Esophagus squamous epithelium (tissue), 5 donors: ENCODE data around the gene RELCH. TPM values are rescaled to one million over a fixed set of nuclear protein-coding genes. Genes with fewer than 3 reads are reported as not detected.
"Not testable (repeated sequence)": the region's sequence is repeated elsewhere in the genome, so short reads cannot be mapped to it uniquely, and the experiment has no call there.

Source experiments
- DNase-seq: peaks from one replicate; lab custom pipeline; 2025; lab: John Stamatoyannopoulos, UW
- H3K27ac ChIP-seq, 4 donors: fragments of 200-600 bp; sonication (generic); one replicate each; pipeline ENCODE4 v1.5.1; 2016 to 2019; ENCODE audit warnings: mild to moderate bottlenecking in 1 of 4
- H3K27me3 ChIP-seq, 4 donors: fragments of 200-600 bp; sonication (generic); 1 replicate in 3 of 4; 2 replicates in 1 of 4; pipeline versions ENCODE4 v1.5.1 to v1.6.0; 2017 to 2021; ENCODE audit warnings: antibody characterized with exemption in 1 of 4
- H3K36me3 ChIP-seq, 3 donors: fragments of 200-600 bp; sonication (generic); one replicate each; pipeline ENCODE4 v1.5.1; 2016 to 2019
- H3K4me1 ChIP-seq, 3 donors: fragments of 200-600 bp; sonication (generic); one replicate each; pipeline ENCODE4 v1.5.1; 2017 to 2019
- H3K4me3 ChIP-seq, 4 donors: fragments of 200-600 bp; sonication (generic); 1 replicate in 3 of 4; 2 replicates in 1 of 4; pipeline ENCODE4 v1.5.1; 2016 to 2019; ENCODE audit warnings: mild to moderate bottlenecking in 2 of 4, moderate library complexity in 1 of 4
- H3K9me3 ChIP-seq, 3 donors: fragments of 200-600 bp; sonication (generic); one replicate each; pipeline ENCODE4 v1.5.1; 2016 to 2019
- CTCF ChIP-seq, 6 experiments: fragments of 450-650 bp in 4 of 6; fragments of 200-600 bp in 2 of 6; sonication (generic) in 2 of 6; IDR thresholded peaks; one replicate each; pipeline ENCODE4 v1.5.1; 2016 to 2019; ENCODE audit warnings: antibody characterized with exemption in 6 of 6, mild to moderate bottlenecking in 4 of 6, moderate library complexity in 4 of 6
- POLR2A ChIP-seq, 4 donors: fragments of 450-650 bp; IDR thresholded peaks; one replicate each; pipeline ENCODE4 v1.6.1; 2017; ENCODE audit warnings: antibody characterized with exemption in 4 of 4, mild to moderate bottlenecking in 4 of 4, moderate library complexity in 3 of 4
- WGBS, 2 donors: methylation state at CpG; one replicate each; pipeline ENCODE4 v1.1.5; 2018; 5-methylcytosine and 5-hydroxymethylcytosine counted together
- intact Hi-C: fragments of 100-400 bp; cut with DNase I; formaldehyde crosslinking; loops from one replicate; pipeline ENCODE4 v1.15.0; 2022
- total RNA-seq, 4 donors: library from RNA; depleted of rRNA; stranded (reverse); fragments of >200 nt; gene quantifications; one replicate each; pipeline ENCODE4 v1.1.0, GENCODE V29; 2016
- donor health status: DM: yes; HTN: yes; CAD: no.

RELCH gene
- total RNA-seq, 4 donors from 2014 or later = 32.8 to 98.0 (median 69.0) TPM

GRCh38 chr18:62165583-62165982, 21.5 kb upstream of the RELCH start:
- no peaks in the 10 kb centered on the region for H3K9me3 ChIP-seq
- no peak for TF ChIP-seq CTCF (IDR thresholded peaks at IDR 0.05)
- no peak for TF ChIP-seq POLR2A (IDR thresholded peaks at IDR 0.05)
- intact Hi-C loops = no loop called here
- peaks cover 0 to 6% (median 0%) of the 10 kb centered on the region in 3 donors for H3K36me3 ChIP-seq
- H3K27me3 ChIP-seq = no peaks in the 10 kb centered on the region
- H3K4me3 ChIP-seq = no peak overlapping the region
- H3K4me1 ChIP-seq = no peaks in the 10 kb centered on the region
- H3K27ac ChIP-seq = no peak overlapping the region
- 75% methylated on average over 3 of the region's 3 CpGs for WGBS, 2 donors
- DNase-seq = no peak

GRCh38 chr18:62166524-62166923, 20.5 kb upstream of the RELCH start:
- intact Hi-C loops, H3K4me3 ChIP-seq, H3K36me3 ChIP-seq, H3K27me3 ChIP-seq, DNase-seq, H3K4me1 ChIP-seq, H3K9me3 ChIP-seq, H3K27ac ChIP-seq: not testable (repeated sequence)
- 73 to 80% methylated on average over 1 of the region's 1 CpG for WGBS, 2 donors

- intact Hi-C loops = no loop called here
- Histone ChIP-seq H3K27me3 (no peaks in the 10 kb centered on the region), H3K9me3 (no peaks in the 10 kb centered on the region), H3K36me3 (no peaks in the 10 kb centered on the region), H3K4me3 (no peak overlapping the region), H3K4me1 (no peaks in the 10 kb centered on the region), H3K27ac (no peak overlapping the region)
- no peak for DNase-seq
- WGBS, 2 donors = 90 to 95% methylated on average over 1 of the region's 1 CpG
- no peak for TF ChIP-seq CTCF (IDR thresholded peaks at IDR 0.05)
- no peak for TF ChIP-seq POLR2A (IDR thresholded peaks at IDR 0.05)
Measured at GRCh38 chr18:62170857-62171256, 16.2 kb upstream of the RELCH start.

GRCh38 chr18:62172298-62172697, 14.8 kb upstream of the RELCH start:
- H3K9me3 ChIP-seq = no peaks in the 10 kb centered on the region
- intact Hi-C loops = no loop called here

GRCh38 chr18:62175521-62175920, 11.5 kb upstream of the RELCH start:
- DNase-seq = no peak
- H3K4me1 ChIP-seq = no peaks in the 10 kb centered on the region
- TF ChIP-seq POLR2A (IDR thresholded peaks at IDR 0.05) (no peak), CTCF (IDR thresholded peaks at IDR 0.05) (no peak)
- intact Hi-C loops = no loop called here
- no peak overlapping the region for H3K27ac ChIP-seq
- 69 to 87% methylated on average over 3 of the region's 3 CpGs for WGBS, 2 donors
- no peaks in the 10 kb centered on the region for H3K9me3 ChIP-seq
- H3K27me3 ChIP-seq = no peaks in the 10 kb centered on the region
- no peak overlapping the region for H3K4me3 ChIP-seq
- H3K36me3 ChIP-seq = peaks cover 0 to 5% (median 0%) of the 10 kb centered on the region in 3 donors

More at GRCh38 chr18:62172298-62172697, 14.8 kb upstream of the RELCH start:
- Histone ChIP-seq H3K4me3 (no peak overlapping the region), H3K36me3 (no peaks in the 10 kb centered on the region), H3K27me3 (no peaks in the 10 kb centered on the region), H3K4me1 (no peaks in the 10 kb centered on the region), H3K27ac (no peak overlapping the region)
- DNase-seq = no peak
- TF ChIP-seq POLR2A (IDR thresholded peaks at IDR 0.05) (no peak), CTCF (IDR thresholded peaks at IDR 0.05) (no peak)

- DNase-seq = no peak
- H3K4me1 ChIP-seq = no peaks in the 10 kb centered on the region
- intact Hi-C loops = no loop called here
- no peak for TF ChIP-seq CTCF (IDR thresholded peaks at IDR 0.05)
- H3K4me3 ChIP-seq = no peak overlapping the region
- 63 to 70% methylated on average over 3 of the region's 3 CpGs for WGBS, 2 donors
- H3K9me3 ChIP-seq = no peaks in the 10 kb centered on the region
- no peaks in the 10 kb centered on the region for H3K27me3 ChIP-seq
- H3K27ac ChIP-seq = no peak overlapping the region
- H3K36me3 ChIP-seq = peaks cover 0 to 5% (median 0%) of the 10 kb centered on the region in 3 donors
Measured at GRCh38 chr18:62177271-62177670, 9.8 kb upstream of the RELCH start.
